Fibroblast of lung (primary cell): ENCODE measurements around the gene HHLA2.

ENCODE experiments used
- EZH2 ChIP-seq: IDR thresholded peaks from 2 replicates; pipeline ENCODE4 v1.5.1; 2012; ENCODE audit warnings: low read length, control low read depth, mild to moderate bottlenecking; ENCODE audit errors: missing control alignments
- TF ChIP-seq, protein P1 (sequence below), 2 donors: IDR thresholded peaks in 1 of 2; conservative IDR thresholded peaks in 1 of 2; 1 replicate in 1 of 2; 2 replicates in 1 of 2; pipeline ENCODE4 v1.5.1; 2011 to 2012; ENCODE audit warnings: low read length in 2 of 2, control low read depth in 1 of 2, inconsistent platforms in 1 of 2, low read depth in 1 of 2, mild to moderate bottlenecking in 1 of 2

DNA sequence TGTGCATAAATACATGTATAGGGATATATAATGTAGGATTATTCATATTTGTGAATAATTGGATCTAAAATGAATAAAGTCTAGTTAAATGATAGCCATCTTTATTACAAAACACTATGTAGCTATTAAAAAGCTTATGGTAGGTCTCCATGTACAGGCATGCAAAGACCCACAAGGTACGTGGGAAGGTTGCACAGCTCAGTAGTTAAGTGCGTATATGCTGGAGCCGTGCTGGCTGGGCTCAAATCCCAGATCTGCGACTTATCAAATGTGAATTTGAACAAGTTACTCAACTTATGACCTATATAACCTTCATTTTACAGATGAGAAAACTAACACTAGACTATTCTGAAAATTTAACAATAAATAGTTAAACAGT, 113.4 kb downstream of the HHLA2 start:
- TF ChIP-seq, protein P1, sequence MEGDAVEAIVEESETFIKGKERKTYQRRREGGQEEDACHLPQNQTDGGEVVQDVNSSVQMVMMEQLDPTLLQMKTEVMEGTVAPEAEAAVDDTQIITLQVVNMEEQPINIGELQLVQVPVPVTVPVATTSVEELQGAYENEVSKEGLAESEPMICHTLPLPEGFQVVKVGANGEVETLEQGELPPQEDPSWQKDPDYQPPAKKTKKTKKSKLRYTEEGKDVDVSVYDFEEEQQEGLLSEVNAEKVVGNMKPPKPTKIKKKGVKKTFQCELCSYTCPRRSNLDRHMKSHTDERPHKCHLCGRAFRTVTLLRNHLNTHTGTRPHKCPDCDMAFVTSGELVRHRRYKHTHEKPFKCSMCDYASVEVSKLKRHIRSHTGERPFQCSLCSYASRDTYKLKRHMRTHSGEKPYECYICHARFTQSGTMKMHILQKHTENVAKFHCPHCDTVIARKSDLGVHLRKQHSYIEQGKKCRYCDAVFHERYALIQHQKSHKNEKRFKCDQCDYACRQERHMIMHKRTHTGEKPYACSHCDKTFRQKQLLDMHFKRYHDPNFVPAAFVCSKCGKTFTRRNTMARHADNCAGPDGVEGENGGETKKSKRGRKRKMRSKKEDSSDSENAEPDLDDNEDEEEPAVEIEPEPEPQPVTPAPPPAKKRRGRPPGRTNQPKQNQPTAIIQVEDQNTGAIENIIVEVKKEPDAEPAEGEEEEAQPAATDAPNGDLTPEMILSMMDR (conservative IDR thresholded peaks at IDR 0.05 in 1 of 2, IDR thresholded peaks at IDR 0.05 in 1 of 2; ENCODE audit: low read depth in 1 of 2, low read length in 2 of 2): no peak
- no peak for TF ChIP-seq EZH2
